ENCODE data around the gene RIN1. TPM values are rescaled to one million over a fixed set of nuclear protein-coding genes. Genes with fewer than 3 reads are reported as not detected.

The RIN1 gene
- total and polyA plus RNA-seq, 9 of the 15 experiments (the other 6 are each of a cell fraction or from before 2014, with no cell fraction given) = 0.01 to 1.2 (median 0.45) TPM; not detected in 1

DNA sequence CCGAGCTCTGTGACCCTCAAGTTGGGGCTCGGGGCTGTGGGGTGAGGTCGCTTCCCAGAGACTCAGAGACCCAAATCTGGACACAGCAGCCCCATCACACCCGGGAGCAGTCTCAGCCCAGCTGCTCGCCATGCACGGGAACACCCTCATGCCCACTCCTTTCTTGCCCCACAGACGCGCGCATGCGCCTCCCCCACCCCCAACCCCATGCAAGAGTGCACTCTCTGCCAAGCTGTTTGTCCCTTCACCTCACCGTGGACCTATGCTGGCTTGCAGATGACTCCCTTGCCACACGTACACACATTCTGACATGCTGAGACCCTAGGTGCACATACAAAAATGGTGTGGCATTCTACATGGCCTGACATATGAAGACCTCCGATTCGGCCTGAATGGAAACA, 18.9 kb downstream of the RIN1 start:
- intact Hi-C loops (cut with micrococcal nuclease) (no loop called here), in situ Hi-C loops (cut with MboI) (no loop called here)
- Histone ChIP-seq H3K9me3 (replicated peaks; ENCODE audit: control insufficient read depth, insufficient read depth, low read depth, low read length) (no peaks in the 10 kb centered on the region), H3K9me1 (ENCODE audit: control insufficient read depth, insufficient read depth, low read length) (no peaks in the 10 kb centered on the region), H4K20me1 (replicated peaks; ENCODE audit: control insufficient read depth, insufficient read depth, low read length) (no peaks in the 10 kb centered on the region), H2AFZ (ENCODE audit: low read depth, low read length) (no peak overlapping the region), H3K4me3 (no peak overlapping the region), H3K79me2 (ENCODE audit: control insufficient read depth, insufficient read depth, low read length) (no peaks in the 10 kb centered on the region), H3K36me3 (ENCODE audit: control insufficient read depth, insufficient read depth, low read length) (no peaks in the 10 kb centered on the region), H3K27me3 (ENCODE audit: control insufficient read depth in 2 of 2, insufficient read depth in 2 of 2, low read length in 2 of 2) (no peaks in the 10 kb centered on the region), H3K9ac (ENCODE audit: insufficient read depth in 1 of 2, low read depth in 2 of 2, low read length in 2 of 2) (no peak overlapping the region), H3K4me2 (ENCODE audit: insufficient read depth, low read length) (no peak overlapping the region), H3K4me1 (replicated peaks in 1 of 2; ENCODE audit: control insufficient read depth in 2 of 2, insufficient read depth in 2 of 2, low read length in 2 of 2) (peaks cover 6 to 56% of the 10 kb centered on the region in 2 experiments), H3K27ac (ENCODE audit: extremely low read depth, low read depth, low read length) (no peak overlapping the region)
- POLR2A ChIA-PET = interaction anchor here (0.6 to 0.9 kb wide), 2 partner anchors 26 to 75 kb away, joined by 3 to 4 read pairs; no protein-coding TSS in a partner anchor
- no TSS peak for BruUV-seq (replicated peaks)
- CTCF ChIA-PET (ENCODE audit: low intra/inter-chr PET ratio) = no interaction called here
- DNase-seq (ENCODE audit: extremely low read depth in 1 of 4, low spot score in 3 of 4) (no peak), FAIRE-seq (no peak), ATAC-seq (no peak)
- 61% methylated on average over 11 of the region's 14 CpGs for WGBS (ENCODE audit: insufficient coverage, low coverage, missing lambda C conversion rate)
- TF ChIP-seq, protein P1, sequence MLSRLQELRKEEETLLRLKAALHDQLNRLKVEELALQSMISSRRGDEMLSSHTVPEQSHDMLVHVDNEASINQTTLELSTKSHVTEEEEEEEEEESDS (CRISPR knock-in tag; IDR thresholded peaks at IDR 0.05) = no peak
- no peak for TF ChIP-seq NELFE (IDR thresholded peaks at IDR 0.05; ENCODE audit: insufficient read depth, insufficient read length)
- no peak for TF ChIP-seq MCM5 (IDR thresholded peaks at IDR 0.05; ENCODE audit: low read depth)
- TF ChIP-seq HMG20A (CRISPR knock-in tag; conservative IDR thresholded peaks at IDR 0.05) = no peak
- TF ChIP-seq ZNF175 (CRISPR knock-in tag; IDR thresholded peaks at IDR 0.05; ENCODE audit: low read depth) = no peak
- no peak for TF ChIP-seq FOXA3 (CRISPR knock-in tag; conservative IDR thresholded peaks at IDR 0.05 in 1 of 2, IDR thresholded peaks at IDR 0.05 in 1 of 2)
- TF ChIP-seq MECOM (CRISPR knock-in tag; IDR thresholded peaks at IDR 0.05) = no peak
- no peak for TF ChIP-seq ZNF695 (CRISPR knock-in tag; IDR thresholded peaks at IDR 0.05)
- TF ChIP-seq FOXA1 (IDR thresholded peaks at IDR 0.05; ENCODE audit: borderline replicate concordance) = no peak
- no peak for TF ChIP-seq TEAD1 (CRISPR knock-in tag; IDR thresholded peaks at IDR 0.05)

Measured in K562 (cell line).